Prostate gland (tissue), 2 donors: ENCODE data around the gene SPRED1. TPM values are rescaled to one million over a fixed set of nuclear protein-coding genes. Genes with fewer than 3 reads are reported as not detected.

Experiments used
- DNase-seq: peaks from one replicate; pipeline ENCODE4 v3.0.0-alpha.2; 2019; ENCODE audit warnings: low spot score
- H3K27ac ChIP-seq, 2 donors: fragments of 200-600 bp; sonication (generic); 2 replicates each; pipeline ENCODE4 v1.5.1; 2017 to 2019
- H3K27me3 ChIP-seq: fragments of 200-600 bp; sonication (generic); replicated peaks from 2 replicates; pipeline ENCODE4 v1.5.1; 2019; ENCODE audit not compliant: insufficient read depth
- H3K36me3 ChIP-seq, 2 donors: fragments of 200-600 bp; sonication (generic); 1 replicate in 1 of 2; 2 replicates in 1 of 2; pipeline versions ENCODE4 v1.5.1 to v1.8.1; 2017 to 2019
- H3K4me1 ChIP-seq: fragments of 200-600 bp; sonication (generic); replicated peaks from 2 replicates; pipeline ENCODE4 v1.5.1; 2019
- H3K4me3 ChIP-seq, 2 donors: fragments of 200-600 bp; sonication (generic); 2 replicates each; pipeline ENCODE4 v1.5.1; 2017 to 2019
- H3K9me3 ChIP-seq: fragments of 200-600 bp; sonication (generic); 2 replicates; pipeline ENCODE4 v1.5.1; 2017
- POLR2A ChIP-seq: fragments of 450-650 bp; IDR thresholded peaks from one replicate; pipeline ENCODE4 v1.6.1; 2016; ENCODE audit warnings: antibody characterized with exemption, mild to moderate bottlenecking
- POLR2AphosphoS5 ChIP-seq: sonication (generic); formaldehyde crosslinking; IDR thresholded peaks from one replicate; pipeline ENCODE4 v1.6.1; 2017; ENCODE audit warnings: antibody characterized with exemption
- WGBS: methylation state at CpG from one replicate; pipeline ENCODE4 v1.1.5; 2018; 5-methylcytosine and 5-hydroxymethylcytosine counted together
- intact Hi-C: fragments of 100-400 bp; cut with DNase I; formaldehyde crosslinking; loops from one replicate; pipeline ENCODE4 v1.14.2; 2022
- total RNA-seq, 2 donors: library from RNA; depleted of rRNA; stranded (reverse); fragments of >200 nt; gene quantifications; one replicate each; pipeline ENCODE4 v1.1.0, GENCODE V29; 2016
- TF ChIP-seq, protein P1 (sequence below), 4 experiments: fragments of 200-600 bp in 2 of 4; fragments of 450-650 bp in 2 of 4; sonication (generic) in 2 of 4; IDR thresholded peaks; 1 replicate in 3 of 4; 2 replicates in 1 of 4; pipeline ENCODE4 v1.5.1; 2016 to 2019; ENCODE audit warnings: antibody characterized with exemption in 4 of 4, mild to moderate bottlenecking in 2 of 4, moderate library complexity in 2 of 4

The SPRED1 gene
- total RNA-seq, 2 donors from 2014 or later: 9.5 to 13.3 TPM

GRCh38 chr15:38349251-38349650, 96.6 kb downstream of the SPRED1 start:
- no peaks in the 10 kb centered on the region for H3K4me1 ChIP-seq
- H3K27me3 ChIP-seq: no peaks in the 10 kb centered on the region
- no peak overlapping the region for H3K4me3 ChIP-seq
- DNase-seq: no peak
- no peak overlapping the region for H3K27ac ChIP-seq
- no peaks in the 10 kb centered on the region for H3K9me3 ChIP-seq
- H3K36me3 ChIP-seq: no peaks in the 10 kb centered on the region
- TF ChIP-seq, protein P1, sequence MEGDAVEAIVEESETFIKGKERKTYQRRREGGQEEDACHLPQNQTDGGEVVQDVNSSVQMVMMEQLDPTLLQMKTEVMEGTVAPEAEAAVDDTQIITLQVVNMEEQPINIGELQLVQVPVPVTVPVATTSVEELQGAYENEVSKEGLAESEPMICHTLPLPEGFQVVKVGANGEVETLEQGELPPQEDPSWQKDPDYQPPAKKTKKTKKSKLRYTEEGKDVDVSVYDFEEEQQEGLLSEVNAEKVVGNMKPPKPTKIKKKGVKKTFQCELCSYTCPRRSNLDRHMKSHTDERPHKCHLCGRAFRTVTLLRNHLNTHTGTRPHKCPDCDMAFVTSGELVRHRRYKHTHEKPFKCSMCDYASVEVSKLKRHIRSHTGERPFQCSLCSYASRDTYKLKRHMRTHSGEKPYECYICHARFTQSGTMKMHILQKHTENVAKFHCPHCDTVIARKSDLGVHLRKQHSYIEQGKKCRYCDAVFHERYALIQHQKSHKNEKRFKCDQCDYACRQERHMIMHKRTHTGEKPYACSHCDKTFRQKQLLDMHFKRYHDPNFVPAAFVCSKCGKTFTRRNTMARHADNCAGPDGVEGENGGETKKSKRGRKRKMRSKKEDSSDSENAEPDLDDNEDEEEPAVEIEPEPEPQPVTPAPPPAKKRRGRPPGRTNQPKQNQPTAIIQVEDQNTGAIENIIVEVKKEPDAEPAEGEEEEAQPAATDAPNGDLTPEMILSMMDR (IDR thresholded peaks at IDR 0.05): no peak
- TF ChIP-seq POLR2AphosphoS5: no peak
- TF ChIP-seq POLR2A: no peak
- 77% methylated on average over 3 of the region's 3 CpGs for WGBS
- intact Hi-C loops: no loop called here

DNA sequence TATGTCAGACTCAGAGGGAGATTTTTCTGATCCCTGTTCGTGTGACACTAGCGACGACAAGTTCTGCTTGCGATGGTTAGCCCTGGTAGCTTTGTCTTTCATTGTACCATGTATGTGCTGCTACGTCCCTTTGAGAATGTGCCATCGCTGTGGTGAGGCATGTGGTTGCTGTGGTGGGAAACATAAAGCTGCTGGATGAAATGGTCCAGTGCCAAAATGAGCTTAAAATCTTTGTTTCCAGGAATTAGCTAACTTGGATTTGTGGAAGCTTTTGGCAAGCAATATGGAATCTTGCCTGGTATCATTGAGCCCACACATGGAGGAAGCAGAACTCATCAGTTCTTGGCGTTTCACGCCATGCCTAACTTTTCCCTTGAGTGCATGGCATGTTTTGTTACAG, 98.8 kb downstream of the SPRED1 start:
- 86% methylated on average over 8 of the region's 8 CpGs for WGBS
- no peak overlapping the region for H3K4me3 ChIP-seq
- no peak for DNase-seq
- TF ChIP-seq, protein P1 (IDR thresholded peaks at IDR 0.05): no peak
- TF ChIP-seq POLR2A (no peak), POLR2AphosphoS5 (no peak)
- no peaks in the 10 kb centered on the region for H3K36me3 ChIP-seq
- H3K4me1 ChIP-seq: no peaks in the 10 kb centered on the region
- H3K9me3 ChIP-seq: no peaks in the 10 kb centered on the region
- H3K27ac ChIP-seq: no peak overlapping the region
- no peaks in the 10 kb centered on the region for H3K27me3 ChIP-seq
- intact Hi-C loops: loop anchor here (5.0 to 10.0 kb wide), 3 partner anchors 99 to 354 kb away; partner anchors contain the start of gene SPRED1

DNA sequence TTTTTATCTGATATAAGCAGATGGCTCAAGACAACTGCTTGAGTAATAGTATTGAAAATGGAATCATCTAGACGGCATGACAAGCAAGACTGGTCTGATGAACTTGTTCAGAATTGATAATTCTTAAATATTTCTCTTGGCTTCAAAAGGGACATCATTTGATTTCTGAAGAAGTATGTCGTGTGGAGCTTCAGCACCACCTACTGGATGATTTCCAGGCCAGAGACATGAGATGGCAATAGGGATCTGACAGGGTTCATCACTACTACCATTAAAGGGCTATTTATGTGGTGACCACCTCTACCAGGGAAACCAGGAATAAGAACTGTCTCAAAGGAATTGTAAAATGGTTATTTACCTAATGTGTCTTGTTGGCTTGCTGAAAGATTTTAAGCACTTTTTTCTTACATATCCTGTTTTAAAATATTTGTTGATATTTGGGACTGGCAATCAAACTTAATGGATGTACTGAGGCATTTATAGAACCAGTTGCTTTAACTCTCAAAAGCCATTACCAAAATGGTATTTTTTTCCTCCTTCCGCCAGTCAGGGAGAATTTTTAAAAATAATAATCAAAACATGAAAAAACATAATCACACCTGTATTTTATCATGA, 101.8 kb downstream of the SPRED1 start:
- H3K36me3 ChIP-seq: no peaks in the 10 kb centered on the region
- H3K27ac ChIP-seq: no peak overlapping the region
- TF ChIP-seq POLR2AphosphoS5 (peak; percentile 31), POLR2A (no peak)
- TF ChIP-seq, protein P1 (IDR thresholded peaks at IDR 0.05): peak; percentile 17 to 76 (median 68)
- intact Hi-C loops: loop anchor here (5.0 to 10.0 kb wide), 3 partner anchors 102 to 357 kb away; partner anchors contain the start of gene SPRED1
- no peaks in the 10 kb centered on the region for H3K27me3 ChIP-seq
- no peak overlapping the region for H3K4me3 ChIP-seq
- no peaks in the 10 kb centered on the region for H3K9me3 ChIP-seq
- no peaks in the 10 kb centered on the region for H3K4me1 ChIP-seq
- DNase-seq: peak; percentile 49
- 35% methylated on average over 3 of the region's 3 CpGs for WGBS

DNA sequence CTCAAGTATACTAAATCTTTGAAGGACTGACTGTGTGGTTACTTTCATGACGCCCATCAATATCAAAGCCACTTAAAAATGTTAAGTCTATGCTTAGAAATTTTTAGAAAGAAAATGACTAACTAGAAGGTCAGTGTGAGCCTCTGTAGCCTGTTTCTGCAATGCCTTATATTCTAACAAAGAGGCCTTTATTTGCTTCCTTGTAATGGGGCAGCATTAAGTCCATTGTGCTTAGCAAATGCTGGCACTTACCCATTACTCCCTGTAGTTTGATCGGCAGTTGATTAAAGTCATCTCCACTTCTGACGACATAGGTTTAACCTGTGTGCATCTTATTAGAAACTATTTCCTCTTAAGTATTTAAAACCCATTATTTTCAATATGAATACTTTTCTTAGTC, 109.7 kb downstream of the SPRED1 start:
- Histone ChIP-seq H3K4me3 (no peak overlapping the region), H3K9me3 (no peaks in the 10 kb centered on the region), H3K4me1 (no peaks in the 10 kb centered on the region), H3K27me3 (no peaks in the 10 kb centered on the region), H3K36me3 (no peaks in the 10 kb centered on the region), H3K27ac (no peak overlapping the region)
- intact Hi-C loops: no loop called here
- WGBS: 72% methylated on average over 3 of the region's 3 CpGs
- DNase-seq: no peak
- TF ChIP-seq, protein P1 (IDR thresholded peaks at IDR 0.05): no peak
- no peak for TF ChIP-seq POLR2A
- no peak for TF ChIP-seq POLR2AphosphoS5

DNA sequence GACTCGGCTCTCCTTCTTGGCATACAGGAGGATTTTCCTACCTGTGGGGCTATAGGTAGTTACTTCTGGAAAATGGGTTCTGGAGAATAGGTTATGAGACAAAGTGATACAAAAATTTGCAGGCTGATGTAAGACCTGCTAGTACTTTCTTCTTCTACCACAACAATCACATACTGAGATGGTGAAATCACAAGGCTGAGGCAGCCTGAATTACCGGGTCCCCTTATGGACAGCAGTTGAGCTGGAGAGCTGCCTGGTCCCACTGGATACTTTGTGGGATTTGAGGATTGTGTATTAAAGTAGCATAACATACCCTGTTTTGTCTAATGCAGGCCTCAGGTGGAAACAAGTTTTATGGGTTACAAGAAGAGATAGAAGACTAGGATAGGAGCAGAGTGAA, 114.8 kb downstream of the SPRED1 start:
- 69% methylated on average over 2 of the region's 2 CpGs for WGBS
- no peaks in the 10 kb centered on the region for H3K27me3 ChIP-seq
- no peak overlapping the region for H3K4me3 ChIP-seq
- DNase-seq: no peak
- intact Hi-C loops: no loop called here
- H3K27ac ChIP-seq: no peak overlapping the region
- no peak for TF ChIP-seq POLR2AphosphoS5
- TF ChIP-seq POLR2A: no peak
- TF ChIP-seq, protein P1 (IDR thresholded peaks at IDR 0.05): no peak
- peaks cover 6% of the 10 kb centered on the region for H3K4me1 ChIP-seq
- H3K36me3 ChIP-seq: no peaks in the 10 kb centered on the region
- no peaks in the 10 kb centered on the region for H3K9me3 ChIP-seq
